Calu3 (cell line): Measurements from ENCODE around the gene DLEC1. TPM values are rescaled to one million over a fixed set of nuclear protein-coding genes. Genes with fewer than 3 reads are reported as not detected.

Experiments
- BruUV-seq: library from RNA; stranded (reverse); fragments of 400-500 nt; replicated peaks from 2 replicates; lab custom pipeline; 2021; lab: Mats Ljungman, UMichigan
- CTCF ChIA-PET: fragments of 300-600 bp; sonication (Branson Sonifier 250); formaldehyde crosslinking; loops from one replicate; lab custom pipeline; 2022; ENCODE audit warnings: antibody characterized with exemption; lab: Charles Lee
- DNase-seq: peaks from one replicate; pipeline ENCODE4 v3.0.0; 2022
- H3K27ac Mint-ChIP-seq: one replicate; pipeline ENCODE4 v1.8.0; 2022; ENCODE audit warnings: mixed read lengths; ENCODE audit not compliant: unreplicated experiment
- H3K27me3 Mint-ChIP-seq: one replicate; pipeline ENCODE4 v1.8.0; 2022; ENCODE audit warnings: mixed read lengths; ENCODE audit not compliant: unreplicated experiment
- H3K36me3 Mint-ChIP-seq: one replicate; pipeline ENCODE4 v1.8.0; 2022; ENCODE audit warnings: mild to moderate bottlenecking, moderate library complexity, mixed read lengths; ENCODE audit not compliant: insufficient read depth, unreplicated experiment
- H3K4me1 Mint-ChIP-seq: one replicate; pipeline ENCODE4 v1.8.0; 2022; ENCODE audit warnings: mild to moderate bottlenecking, low read depth, mixed read lengths; ENCODE audit not compliant: unreplicated experiment
- H3K4me3 Mint-ChIP-seq: one replicate; pipeline ENCODE4 v1.8.0; 2022; ENCODE audit warnings: mild to moderate bottlenecking, low read depth, moderate library complexity, mixed read lengths; ENCODE audit not compliant: unreplicated experiment
- H3K9me3 Mint-ChIP-seq: one replicate; pipeline ENCODE4 v1.8.0; 2022; ENCODE audit warnings: low read depth, mixed read lengths; ENCODE audit not compliant: unreplicated experiment
- intact Hi-C: fragments of 100-400 bp; cut with micrococcal nuclease; formaldehyde crosslinking; loops from one replicate; pipeline ENCODE4 v1.10.0; 2022; ENCODE audit not compliant: unreplicated experiment
- total RNA-seq: library from RNA; stranded (reverse); gene quantifications from 2 replicates; pipeline ENCODE4 v1.2.3, GENCODE V29; 2022
- TF ChIP-seq, protein P1 (sequence below): fragments of 200-600 bp; IDR thresholded peaks from one replicate; pipeline ENCODE4 v1.8.0; 2022; ENCODE audit warnings: antibody characterized with exemption; ENCODE audit not compliant: unreplicated experiment

DLEC1 gene
- total RNA-seq, 1 experiment from 2014 or later, result 0.28 TPM

- H3K4me3 Mint-ChIP-seq, result no peak overlapping the region
- no TSS peak for BruUV-seq
- H3K27ac Mint-ChIP-seq, result no peak overlapping the region
- no peaks in the 10 kb centered on the region for H3K4me1 Mint-ChIP-seq
- H3K36me3 Mint-ChIP-seq, result no peaks in the 10 kb centered on the region
- no peak for DNase-seq
- CTCF ChIA-PET, result interaction anchor here (0.7 kb wide), 1 partner anchor 23 kb away, joined by 3 read pairs; no protein-coding TSS in a partner anchor
- TF ChIP-seq, protein P1, sequence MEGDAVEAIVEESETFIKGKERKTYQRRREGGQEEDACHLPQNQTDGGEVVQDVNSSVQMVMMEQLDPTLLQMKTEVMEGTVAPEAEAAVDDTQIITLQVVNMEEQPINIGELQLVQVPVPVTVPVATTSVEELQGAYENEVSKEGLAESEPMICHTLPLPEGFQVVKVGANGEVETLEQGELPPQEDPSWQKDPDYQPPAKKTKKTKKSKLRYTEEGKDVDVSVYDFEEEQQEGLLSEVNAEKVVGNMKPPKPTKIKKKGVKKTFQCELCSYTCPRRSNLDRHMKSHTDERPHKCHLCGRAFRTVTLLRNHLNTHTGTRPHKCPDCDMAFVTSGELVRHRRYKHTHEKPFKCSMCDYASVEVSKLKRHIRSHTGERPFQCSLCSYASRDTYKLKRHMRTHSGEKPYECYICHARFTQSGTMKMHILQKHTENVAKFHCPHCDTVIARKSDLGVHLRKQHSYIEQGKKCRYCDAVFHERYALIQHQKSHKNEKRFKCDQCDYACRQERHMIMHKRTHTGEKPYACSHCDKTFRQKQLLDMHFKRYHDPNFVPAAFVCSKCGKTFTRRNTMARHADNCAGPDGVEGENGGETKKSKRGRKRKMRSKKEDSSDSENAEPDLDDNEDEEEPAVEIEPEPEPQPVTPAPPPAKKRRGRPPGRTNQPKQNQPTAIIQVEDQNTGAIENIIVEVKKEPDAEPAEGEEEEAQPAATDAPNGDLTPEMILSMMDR, result no peak
- intact Hi-C loops, result no loop called here
- H3K9me3 Mint-ChIP-seq, result no peaks in the 10 kb centered on the region
- peaks cover 93% of the 10 kb centered on the region for H3K27me3 Mint-ChIP-seq
Measured at GRCh38 chr3:38094999-38095398, 56.0 kb downstream of the DLEC1 start.

GRCh38 chr3:38095669-38096483 is 56.9 kb downstream of the DLEC1 start:
- DNase-seq, result no peak
- no peaks in the 10 kb centered on the region for H3K36me3 Mint-ChIP-seq
- no peaks in the 10 kb centered on the region for H3K9me3 Mint-ChIP-seq
- H3K4me1 Mint-ChIP-seq, result no peaks in the 10 kb centered on the region
- intact Hi-C loops, result no loop called here
- peaks cover 97% of the 10 kb centered on the region for H3K27me3 Mint-ChIP-seq
- BruUV-seq, result no TSS peak
- TF ChIP-seq, protein P1, result no peak
- H3K27ac Mint-ChIP-seq, result no peak overlapping the region
- CTCF ChIA-PET, result interaction anchor here (0.7 kb wide), 1 partner anchor 954 kb away, joined by 3 read pairs; no protein-coding TSS in a partner anchor
- H3K4me3 Mint-ChIP-seq, result no peak overlapping the region

- CTCF ChIA-PET, result interaction anchor here (1.0 kb wide), 1 partner anchor 28 kb away, joined by 3 read pairs; no protein-coding TSS in a partner anchor
- TF ChIP-seq, protein P1, result no peak
Measured at GRCh38 chr3:38097446-38098375, 58.7 kb downstream of the DLEC1 start.

DNA sequence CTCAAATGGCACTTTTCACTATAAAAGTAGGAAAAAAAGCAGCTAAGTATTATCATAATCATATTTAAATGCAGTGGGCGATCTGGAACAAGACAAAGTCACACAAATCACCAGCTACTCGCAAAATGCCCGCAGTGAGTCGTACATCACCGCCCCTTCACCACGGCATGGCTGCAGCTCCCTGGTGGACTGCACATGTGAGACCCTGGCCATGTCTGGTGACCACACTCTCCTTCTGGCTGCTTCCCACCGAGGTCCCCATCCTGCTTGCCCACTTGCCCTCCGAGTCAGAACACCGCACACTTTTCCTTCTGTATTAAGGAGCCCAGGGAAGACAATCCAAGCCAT is 59.3 kb downstream of the DLEC1 start:
- no peak for DNase-seq
- Mint-ChIP-seq H3K27me3 (peaks cover 92% of the 10 kb centered on the region), H3K27ac (no peak overlapping the region), H3K9me3 (no peaks in the 10 kb centered on the region), H3K4me3 (no peak overlapping the region), H3K4me1 (no peaks in the 10 kb centered on the region), H3K36me3 (no peaks in the 10 kb centered on the region)
- BruUV-seq, result no TSS peak
- intact Hi-C loops, result no loop called here
- CTCF ChIA-PET, result interaction anchor here (1.0 kb wide), 1 partner anchor 27 kb away, joined by 3 read pairs; no protein-coding TSS in a partner anchor
- TF ChIP-seq, protein P1, result no peak

More at GRCh38 chr3:38097446-38098375, 58.7 kb downstream of the DLEC1 start:
- intact Hi-C loops, result no loop called here
- Mint-ChIP-seq H3K27me3 (peaks cover 92% of the 10 kb centered on the region), H3K36me3 (no peaks in the 10 kb centered on the region), H3K9me3 (no peaks in the 10 kb centered on the region), H3K27ac (no peak overlapping the region), H3K4me1 (no peaks in the 10 kb centered on the region), H3K4me3 (no peak overlapping the region)
- no TSS peak for BruUV-seq
- DNase-seq, result no peak
